ENCODE measurements around the gene EDEM1. TPM values are rescaled to one million over a fixed set of nuclear protein-coding genes. Genes with fewer than 3 reads are reported as not detected.

The EDEM1 gene
- total and polyA plus RNA-seq, 8 donors, result 6.0 to 37.9 (median 28.0) TPM

Small RNAs within 50 kb of the gene (microRNA-seq; reads per million reads assigned to microRNA genes)
- gene MIR4790, result 0 reads per million in 2 donors

Other genes starting within 250 kb of the EDEM1 start
- gene BHLHE40, start 208.3 kb upstream of the EDEM1 start, total RNA-seq, result 10 to 100 TPM; 19.3 to 66.7 (median 38.1) TPM
- 10 to 100 TPM; 23.6 to 41.9 TPM for gene BHLHE40, start 208.3 kb upstream of the EDEM1 start, polyA plus RNA-seq
- gene ARL8B, start 65.4 kb upstream of the EDEM1 start, total RNA-seq, result 10 to 100 TPM; 16.9 to 31.9 (median 24.8) TPM
- 10 to 100 TPM; 14.6 to 25.4 TPM for gene ARL8B, start 65.4 kb upstream of the EDEM1 start, polyA plus RNA-seq

Measured in pancreas (tissue), 8 donors.